Endothelial cell of umbilical vein (primary cell): ENCODE measurements around the gene PALD1. TPM values are rescaled to one million over a fixed set of nuclear protein-coding genes. Genes with fewer than 3 reads are reported as not detected.

Experiments
- BruUV-seq: library from RNA; stranded (reverse); fragments of 400-500 nt; replicated peaks from 2 replicates; lab custom pipeline; 2021; lab: Mats Ljungman, UMichigan
- CTCF ChIA-PET: fragments of 300-600, 350-600 bp; sonication (Branson Sonifier 250); formaldehyde crosslinking; loops from one replicate; lab custom pipeline; 2021; ENCODE audit warnings: antibody characterized with exemption, inconsistent platforms; lab: Charles Lee
- POLR2A ChIA-PET: fragments of 300-600, 350-600 bp; sonication (Branson Sonifier 250); formaldehyde crosslinking; loops from one replicate; lab custom pipeline; 2021; ENCODE audit warnings: antibody characterized with exemption, inconsistent platforms; lab: Charles Lee
- DNase-seq: peaks from one replicate; pipeline ENCODE4 v3.0.0-alpha.2; 2011; ENCODE audit warnings: low read depth, low spot score
- FAIRE-seq: peaks from 2 replicates; lab custom pipeline; 2011; peaks lifted over from hg19 to GRCh38; lab: Jason Lieb, UNC
- H2AFZ ChIP-seq: 2 replicates; pipeline ENCODE4 v1.6.0; 2012; ENCODE audit warnings: low read depth, low read length, control low read depth, inconsistent platforms
- H3K27ac ChIP-seq: 2 replicates; pipeline ENCODE4 v1.5.1; 2011; ENCODE audit warnings: low read depth, mild to moderate bottlenecking, control low read depth, low read length, moderate library complexity; ENCODE audit not compliant: insufficient read depth
- H3K27me3 ChIP-seq, 2 experiments: 2 replicates each; pipeline versions ENCODE4 v1.6.0 to v1.6.1; 2011; ENCODE audit warnings: low read length in 2 of 2, mixed read lengths in 1 of 2; ENCODE audit not compliant: control insufficient read depth in 2 of 2, insufficient read depth in 2 of 2
- H3K36me3 ChIP-seq, 2 experiments: 2 replicates in 1 of 2; 3 replicates in 1 of 2; pipeline ENCODE4 v1.5.1; 2011; ENCODE audit warnings: low read length in 2 of 2, mild to moderate bottlenecking in 1 of 2, moderate library complexity in 1 of 2; ENCODE audit not compliant: control insufficient read depth in 2 of 2, insufficient read depth in 2 of 2; ENCODE audit errors: extremely low read depth in 1 of 2
- H3K4me1 ChIP-seq: 3 replicates; pipeline ENCODE4 v1.5.1; 2011; ENCODE audit warnings: mild to moderate bottlenecking, low read length; ENCODE audit not compliant: control insufficient read depth, insufficient read depth; ENCODE audit errors: extremely low read depth
- H3K4me2 ChIP-seq: 2 replicates; pipeline ENCODE4 v1.6.1; 2011; ENCODE audit warnings: low read length, control low read depth, mixed read lengths; ENCODE audit not compliant: insufficient read depth
- H3K4me3 ChIP-seq, 3 experiments: fragments of 200-600 bp in 1 of 3; sonication (generic), shearing (Covaris generic) in 1 of 3; replicated peaks in 1 of 3; 2 replicates each; pipeline ENCODE4 v1.5.1; 2011 to 2016; ENCODE audit warnings: control low read depth in 3 of 3, low read length in 3 of 3, mild to moderate bottlenecking in 2 of 3, inconsistent platforms in 1 of 3, low read depth in 1 of 3, moderate library complexity in 1 of 3; ENCODE audit not compliant: insufficient read depth in 1 of 3
- H3K79me2 ChIP-seq: 2 replicates; pipeline ENCODE4 v1.6.0; 2012; ENCODE audit warnings: low read length, inconsistent platforms; ENCODE audit not compliant: control insufficient read depth, insufficient read depth
- H3K9ac ChIP-seq: replicated peaks from 2 replicates; pipeline ENCODE3; 2011; ENCODE audit warnings: low read length, control low read depth; ENCODE audit not compliant: insufficient read depth; ENCODE audit errors: extremely low read depth
- H3K9me1 ChIP-seq: replicated peaks from 3 replicates; pipeline ENCODE4 v1.6.0; 2011; ENCODE audit warnings: mild to moderate bottlenecking, low read length; ENCODE audit not compliant: control insufficient read depth, insufficient read depth; ENCODE audit errors: extremely low read depth
- H3K9me3 ChIP-seq: replicated peaks from 2 replicates; pipeline ENCODE4 v1.5.1; 2012; ENCODE audit warnings: low read length, inconsistent platforms; ENCODE audit not compliant: control insufficient read depth, insufficient read depth
- H4K20me1 ChIP-seq: replicated peaks from 2 replicates; pipeline ENCODE3; 2011; ENCODE audit warnings: mild to moderate bottlenecking, low read length; ENCODE audit not compliant: control insufficient read depth, insufficient read depth; ENCODE audit errors: extremely low read depth
- CTCF ChIP-seq, 2 donors: IDR thresholded peaks; 1 replicate in 1 of 2; 2 replicates in 1 of 2; pipeline ENCODE4 v1.5.1; 2011; ENCODE audit warnings: low read length in 2 of 2, mild to moderate bottlenecking in 2 of 2, moderate library complexity in 2 of 2, control low read depth in 1 of 2, inconsistent platforms in 1 of 2, low read depth in 1 of 2; ENCODE audit not compliant: insufficient read depth in 1 of 2; ENCODE audit errors: extremely low read depth in 1 of 2
- EZH2 ChIP-seq: IDR thresholded peaks from 2 replicates; pipeline ENCODE4 v1.6.1; 2012; ENCODE audit warnings: borderline replicate concordance, low read depth, mild to moderate bottlenecking, moderate library complexity, low read length, inconsistent platforms; ENCODE audit not compliant: severe bottlenecking
- FOS ChIP-seq: IDR thresholded peaks from 2 replicates; pipeline ENCODE4 v1.6.1; 2011; ENCODE audit warnings: mild to moderate bottlenecking, low read length, moderate library complexity, borderline replicate concordance; ENCODE audit not compliant: insufficient read depth
- GATA2 ChIP-seq: IDR thresholded peaks from 2 replicates; pipeline ENCODE4 v1.7.0; 2011; ENCODE audit warnings: low read depth, mild to moderate bottlenecking, moderate library complexity, mixed read lengths, low read length; ENCODE audit not compliant: insufficient read length, insufficient read depth
- JUN ChIP-seq: IDR thresholded peaks from 2 replicates; pipeline ENCODE4 v1.6.1; 2011; ENCODE audit warnings: borderline replicate concordance, low read depth; ENCODE audit not compliant: insufficient read length, insufficient read depth
- MAX ChIP-seq: IDR thresholded peaks from 2 replicates; pipeline ENCODE4 v1.6.1; 2011; ENCODE audit not compliant: insufficient read depth, insufficient read length
- MYC ChIP-seq: IDR thresholded peaks from one replicate; pipeline ENCODE4 v1.6.1; 2011; ENCODE audit warnings: mild to moderate bottlenecking, low read depth, low read length
- POLR2A ChIP-seq: IDR thresholded peaks from 2 replicates; pipeline ENCODE4 v1.6.1; 2012; ENCODE audit warnings: low read depth, mild to moderate bottlenecking, control low read depth, low read length
- POLR2AphosphoS5 ChIP-seq: IDR thresholded peaks from 2 replicates; pipeline ENCODE4 v1.6.1; 2012; ENCODE audit warnings: low read depth, mild to moderate bottlenecking, control low read depth, low read length, moderate library complexity; ENCODE audit not compliant: insufficient read depth
- dilution Hi-C: fragments of 300-500 bp; cut with MboI; formaldehyde crosslinking; loops from one replicate; pipeline ENCODE4 v1.15.0; 2019; ENCODE audit warnings: low sequenced_read_pairs; ENCODE audit not compliant: extremely low pct_ligation_motif_present
- intact Hi-C: fragments of 100-400 bp; cut with micrococcal nuclease; formaldehyde crosslinking; loops from one replicate; pipeline ENCODE4 v1.10.0; 2022
- polyA plus RNA-seq, 4 experiments: library from polyadenylated mRNA; depleted of rRNA in 3 of 4; stranded (reverse) in 3 of 4; unstranded in 1 of 4; fragments of >200 nt; gene quantifications; 2 replicates each; pipeline versions ENCODE4 v1.2.1 to v1.2.3, GENCODE V29; 2011 to 2012; ENCODE audit warnings: missing spikeins in 1 of 4
- total RNA-seq: library from RNA; stranded (reverse); gene quantifications from 2 replicates; pipeline ENCODE4 v1.2.3, GENCODE V29; 2021

The PALD1 gene
- total and polyA plus RNA-seq, 2 donors (not counting 3 experiments of a cell fraction or from before 2014, with no cell fraction given) = 16.6 to 73.3 TPM

- ChIA-PET CTCF (no interaction called here), POLR2A (no interaction called here)
- FAIRE-seq (no peak), DNase-seq (no peak)
- Histone ChIP-seq H3K79me2 (no peaks in the 10 kb centered on the region), H3K4me1 (no peaks in the 10 kb centered on the region), H3K27ac (no peak overlapping the region), H3K9me1 (no peaks in the 10 kb centered on the region), H3K9ac (no peak overlapping the region), H3K4me2 (no peak overlapping the region), H3K27me3 (peaks cover 3 to 4% of the 10 kb centered on the region in 2 experiments), H2AFZ (no peak overlapping the region), H3K4me3 (no peak overlapping the region), H3K36me3 (no peaks in the 10 kb centered on the region), H4K20me1 (no peaks in the 10 kb centered on the region), H3K9me3 (no peaks in the 10 kb centered on the region)
- dilution Hi-C loops = no loop called here
- TF ChIP-seq POLR2A (no peak), FOS (no peak), CTCF (IDR thresholded peaks at IDR 0.05; ENCODE audit: extremely low read depth in 1 of 2, insufficient read depth in 1 of 2, low read depth in 1 of 2, low read length in 2 of 2) (no peak), EZH2 (no peak), POLR2AphosphoS5 (no peak)
- intact Hi-C loops = no loop called here
- BruUV-seq = no TSS peak
Observed at GRCh38 chr10:70599319-70599718, 120.8 kb downstream of the PALD1 start.

- Histone ChIP-seq H4K20me1 (no peaks in the 10 kb centered on the region), H3K9me1 (no peaks in the 10 kb centered on the region), H3K79me2 (no peaks in the 10 kb centered on the region), H3K9ac (no peak overlapping the region), H2AFZ (no peak overlapping the region), H3K9me3 (no peaks in the 10 kb centered on the region), H3K4me2 (no peak overlapping the region), H3K36me3 (no peaks in the 10 kb centered on the region), H3K4me3 (no peak overlapping the region), H3K4me1 (no peaks in the 10 kb centered on the region), H3K27ac (no peak overlapping the region), H3K27me3 (peaks cover 3 to 4% of the 10 kb centered on the region in 2 experiments)
- TF ChIP-seq POLR2AphosphoS5 (no peak), JUN (no peak), POLR2A (no peak), MAX (no peak), CTCF (IDR thresholded peaks at IDR 0.05; ENCODE audit: extremely low read depth in 1 of 2, insufficient read depth in 1 of 2, low read depth in 1 of 2, low read length in 2 of 2) (no peak), MYC (no peak), GATA2 (no peak), EZH2 (no peak), FOS (no peak)
- POLR2A ChIA-PET = no interaction called here
- no TSS peak for BruUV-seq
- CTCF ChIA-PET = no interaction called here
- FAIRE-seq (no peak), DNase-seq (no peak)
- dilution Hi-C loops (no loop called here), intact Hi-C loops (no loop called here)
Observed at GRCh38 chr10:70599791-70600190, 121.2 kb downstream of the PALD1 start.
